Lung (tissue), 12 donors: Measurements from ENCODE around the gene SLF2. TPM values are rescaled to one million over a fixed set of nuclear protein-coding genes. Genes with fewer than 3 reads are reported as not detected.
"Not testable (repeated sequence)": the region's sequence is repeated elsewhere in the genome, so short reads cannot be mapped to it uniquely, and the experiment has no call there.

Experiments used
- ATAC-seq: fragments of 200-7000 bp; cut with Tn5 transposase; one replicate; pipeline ENCODE4 v1.9.1; 2020; ENCODE audit warnings: moderate number of reproducible peaks; ENCODE audit not compliant: insufficient read depth, low FRiP score
- DNase-seq, 3 donors: peaks; one replicate each; pipeline ENCODE4 v3.0.0-alpha.2; 2013 to 2017
- H3K27ac ChIP-seq, 2 donors: one replicate each; pipeline ENCODE4 v1.5.1; 2013; ENCODE audit warnings: mild to moderate bottlenecking in 2 of 2, moderate library complexity in 2 of 2, control low read depth in 1 of 2, inconsistent platforms in 1 of 2, low read depth in 1 of 2, low read length in 1 of 2
- H3K27me3 ChIP-seq, 3 donors: one replicate each; pipeline ENCODE4 v1.5.1; 2013; ENCODE audit warnings: low read length in 2 of 3; ENCODE audit not compliant: control insufficient read depth in 3 of 3, insufficient read depth in 3 of 3
- H3K36me3 ChIP-seq, 4 donors: one replicate each; pipeline ENCODE4 v1.5.1; 2013; ENCODE audit warnings: low read length in 4 of 4, mild to moderate bottlenecking in 1 of 4, moderate library complexity in 1 of 4; ENCODE audit not compliant: control insufficient read depth in 4 of 4, insufficient read depth in 4 of 4
- H3K4me1 ChIP-seq, 5 donors: one replicate each; pipeline ENCODE4 v1.5.1; 2013; ENCODE audit warnings: low read length in 5 of 5, mild to moderate bottlenecking in 2 of 5, moderate library complexity in 1 of 5; ENCODE audit not compliant: control insufficient read depth in 5 of 5, insufficient read depth in 5 of 5
- H3K4me3 ChIP-seq: one replicate; pipeline ENCODE4 v1.5.1; 2013; ENCODE audit warnings: mild to moderate bottlenecking, control low read depth, moderate library complexity
- H3K9ac ChIP-seq, 2 donors: one replicate each; pipeline ENCODE4 v1.5.1; 2013; ENCODE audit warnings: low read length in 2 of 2, control low read depth in 1 of 2; ENCODE audit not compliant: insufficient read depth in 1 of 2
- H3K9me3 ChIP-seq, 4 donors: one replicate each; pipeline ENCODE4 v1.5.1; 2013; ENCODE audit warnings: low read length in 3 of 4, mild to moderate bottlenecking in 1 of 4, moderate library complexity in 1 of 4; ENCODE audit not compliant: control insufficient read depth in 4 of 4, insufficient read depth in 3 of 4
- WGBS, 2 donors: extraction: QIAGEN DNeasy Blood & Tissue Kit; methylation state at CpG; one replicate each; pipeline ENCODE4 v1.1.7; 2013; 5-methylcytosine and 5-hydroxymethylcytosine counted together
- polyA plus RNA-seq, 2 donors: library from polyadenylated mRNA; stranded (reverse); fragments of 200-250 nt; gene quantifications; one replicate each; pipeline ENCODE4 v1.2.1, GENCODE V29; 2013
- total RNA-seq, 2 donors: library from RNA; depleted of rRNA in 1 of 2; stranded (reverse); fragments of >200 nt in 1 of 2; gene quantifications; one replicate each; pipeline ENCODE4 v1.2.1, GENCODE V29; 2014 to 2021
- TF ChIP-seq, protein P1 (sequence below): IDR thresholded peaks from 2 replicates; pipeline ENCODE4 v1.5.1; 2012; ENCODE audit warnings: mild to moderate bottlenecking; ENCODE audit errors: control extremely low read depth, extremely low read depth
- donor health status: control.
- donor health status: control.
- donor health status: Bipolar disorder and iron deficiency.
- donor health status: healthy.
- donor health status: DM: yes; HTN: yes; CAD: no.

Gene SLF2
- total and polyA plus RNA-seq, 4 donors = 7.1 to 60.0 (median 21.8) TPM

DNA sequence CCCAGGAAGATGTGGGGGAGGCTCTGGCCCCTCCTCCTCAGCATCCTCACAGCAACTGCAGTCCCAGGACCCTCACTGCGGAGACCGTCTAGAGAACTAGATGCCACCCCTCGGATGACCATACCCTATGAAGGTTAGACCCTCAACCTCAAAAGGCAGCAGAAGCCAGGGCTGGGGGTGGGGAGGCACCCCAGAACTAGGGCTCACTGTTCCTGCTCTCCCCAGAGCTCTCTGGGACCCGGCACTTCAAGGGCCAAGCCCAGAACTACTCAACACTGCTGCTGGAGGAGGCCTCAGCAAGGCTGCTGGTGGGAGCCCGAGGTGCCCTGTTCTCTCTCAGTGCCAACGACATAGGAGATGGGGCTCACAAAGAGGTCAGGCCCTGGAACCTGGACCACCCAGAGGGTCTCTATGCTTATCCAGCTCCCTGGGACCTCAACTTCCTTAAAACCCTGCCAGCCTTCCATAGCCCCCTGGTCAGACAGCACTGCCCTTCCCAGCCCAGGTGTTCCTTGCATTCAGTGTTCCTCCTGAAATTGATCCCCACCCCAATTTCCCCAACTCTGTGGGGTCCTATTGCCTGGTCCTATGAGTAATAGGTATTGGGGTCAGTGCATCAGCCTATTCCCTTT lies 60.3 kb downstream of the SLF2 start:
- no peak overlapping the region for H3K27ac ChIP-seq
- H3K9ac ChIP-seq = no peak overlapping the region
- 94% methylated on average over 6 of the region's 6 CpGs for WGBS, 2 donors
- H3K9me3 ChIP-seq = no peaks in the 10 kb centered on the region
- TF ChIP-seq, protein P1, sequence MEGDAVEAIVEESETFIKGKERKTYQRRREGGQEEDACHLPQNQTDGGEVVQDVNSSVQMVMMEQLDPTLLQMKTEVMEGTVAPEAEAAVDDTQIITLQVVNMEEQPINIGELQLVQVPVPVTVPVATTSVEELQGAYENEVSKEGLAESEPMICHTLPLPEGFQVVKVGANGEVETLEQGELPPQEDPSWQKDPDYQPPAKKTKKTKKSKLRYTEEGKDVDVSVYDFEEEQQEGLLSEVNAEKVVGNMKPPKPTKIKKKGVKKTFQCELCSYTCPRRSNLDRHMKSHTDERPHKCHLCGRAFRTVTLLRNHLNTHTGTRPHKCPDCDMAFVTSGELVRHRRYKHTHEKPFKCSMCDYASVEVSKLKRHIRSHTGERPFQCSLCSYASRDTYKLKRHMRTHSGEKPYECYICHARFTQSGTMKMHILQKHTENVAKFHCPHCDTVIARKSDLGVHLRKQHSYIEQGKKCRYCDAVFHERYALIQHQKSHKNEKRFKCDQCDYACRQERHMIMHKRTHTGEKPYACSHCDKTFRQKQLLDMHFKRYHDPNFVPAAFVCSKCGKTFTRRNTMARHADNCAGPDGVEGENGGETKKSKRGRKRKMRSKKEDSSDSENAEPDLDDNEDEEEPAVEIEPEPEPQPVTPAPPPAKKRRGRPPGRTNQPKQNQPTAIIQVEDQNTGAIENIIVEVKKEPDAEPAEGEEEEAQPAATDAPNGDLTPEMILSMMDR = no peak
- no peak for DNase-seq
- no peak overlapping the region for H3K4me3 ChIP-seq
- no peaks in the 10 kb centered on the region for H3K27me3 ChIP-seq
- no peak for ATAC-seq
- H3K36me3 ChIP-seq = peaks cover 0 to 5% (median 2%) of the 10 kb centered on the region in 4 donors
- peaks cover 0 to 16% (median 7%) of the 10 kb centered on the region in 5 donors for H3K4me1 ChIP-seq

DNA sequence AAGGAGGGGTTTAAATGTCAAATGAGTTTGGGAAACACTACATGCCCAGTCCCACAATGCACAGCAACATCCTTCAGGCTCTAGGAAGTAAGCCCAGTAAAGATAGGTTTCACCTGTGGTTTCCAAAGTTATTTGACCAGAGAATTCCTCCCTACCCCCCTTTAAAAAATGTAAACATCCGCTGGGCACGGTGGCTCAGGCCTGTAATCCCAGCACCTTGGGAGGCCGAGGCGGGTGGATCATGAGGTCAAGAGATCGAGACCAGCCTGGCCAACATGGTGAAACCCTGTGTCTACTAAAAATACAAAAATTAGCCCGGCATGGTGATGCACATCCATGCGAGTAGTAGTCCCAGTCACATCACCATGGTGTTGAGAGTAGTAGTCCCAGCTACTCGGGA lies 62.6 kb downstream of the SLF2 start:
- H3K9me3 ChIP-seq, H3K27ac ChIP-seq, H3K27me3 ChIP-seq, DNase-seq, H3K9ac ChIP-seq, H3K4me3 ChIP-seq, ATAC-seq, H3K4me1 ChIP-seq: not testable (repeated sequence)
- H3K36me3 ChIP-seq = peaks cover 0 to 17% (median 12%) of the 10 kb centered on the region in 4 donors
- 82 to 84% methylated on average over 8 of the region's 8 CpGs for WGBS, 2 donors

DNA sequence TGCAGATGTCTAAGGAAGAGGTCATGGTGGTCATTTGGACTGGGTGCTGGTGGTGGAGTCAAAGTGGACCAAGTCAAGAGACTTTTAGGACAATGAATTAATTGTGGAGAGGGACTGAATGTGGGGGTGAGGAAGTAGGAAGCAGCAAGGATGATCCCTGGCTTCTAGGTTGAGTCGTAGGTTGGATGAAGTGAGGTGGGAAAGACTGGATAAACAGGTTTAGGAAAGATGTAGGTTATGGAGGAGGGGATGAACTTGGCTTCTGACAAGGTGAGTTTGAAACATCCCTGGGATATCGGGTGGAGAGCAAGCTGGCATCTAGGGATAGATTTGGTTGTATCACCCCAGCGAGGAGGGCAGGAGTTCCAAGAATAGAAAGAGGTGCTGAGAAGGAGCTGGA lies 64.1 kb downstream of the SLF2 start:
- Histone ChIP-seq H3K4me1 (no peaks in the 10 kb centered on the region), H3K27ac (no peak overlapping the region), H3K9ac (no peak overlapping the region), H3K27me3 (no peaks in the 10 kb centered on the region), H3K4me3 (no peak overlapping the region), H3K9me3 (no peaks in the 10 kb centered on the region), H3K36me3 (peaks cover 3 to 28% (median 21%) of the 10 kb centered on the region in 4 donors)
- 82 to 91% methylated on average over 3 of the region's 3 CpGs for WGBS, 2 donors
- ATAC-seq = no peak
- DNase-seq = no peak
- TF ChIP-seq, protein P1 = no peak

DNA sequence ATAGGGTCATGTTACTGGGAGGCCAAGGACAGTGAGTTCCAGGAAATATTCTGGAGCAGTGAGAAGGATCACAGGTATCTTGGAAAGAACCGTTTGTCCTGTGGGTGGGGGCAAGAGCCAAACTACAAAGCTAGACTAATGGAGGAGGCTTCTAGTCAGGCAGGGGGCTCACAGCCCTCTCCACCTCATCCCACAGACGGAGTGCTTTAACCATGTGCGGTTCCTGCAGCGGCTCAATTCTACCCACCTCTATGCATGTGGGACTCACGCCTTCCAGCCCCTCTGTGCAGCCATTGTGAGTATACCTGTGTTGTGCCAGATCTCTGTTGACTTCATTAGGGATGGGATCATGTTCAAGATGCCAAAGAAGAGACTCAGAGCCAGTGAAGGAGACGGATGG lies 64.7 kb downstream of the SLF2 start:
- H3K36me3 ChIP-seq = peaks cover 3 to 28% (median 21%) of the 10 kb centered on the region in 4 donors
- WGBS, 2 donors = 87 to 93% methylated on average over 6 of the region's 6 CpGs
- no peak overlapping the region for H3K27ac ChIP-seq
- no peaks in the 10 kb centered on the region for H3K4me1 ChIP-seq
- no peaks in the 10 kb centered on the region for H3K27me3 ChIP-seq
- H3K9me3 ChIP-seq = no peaks in the 10 kb centered on the region
- TF ChIP-seq, protein P1 = no peak
- H3K4me3 ChIP-seq = no peak overlapping the region
- H3K9ac ChIP-seq = no peak overlapping the region
- no peak for ATAC-seq
- DNase-seq = no peak
